Stimulated activated CD8-positive, alpha-beta memory T cell treated with anti-CD3 and anti-CD28 coated beads, Interleukin-4, amount 100 ng/mL, for 4 hours (primary cell): ENCODE results near the gene ZFP62.
"Not testable (repeated sequence)": the region's sequence is repeated elsewhere in the genome, so short reads cannot be mapped to it uniquely, and the experiment has no call there.

Experiments
- DNase-seq, 2 donors: peaks; one replicate each; pipeline ENCODE4 v3.0.0-alpha.2; 2020; ENCODE audit warnings: low read depth in 2 of 2, low spot score in 1 of 2

The ZFP62 gene

GRCh38 chr5:180831139-180832093 is 29.7 kb downstream of the ZFP62 start:
- DNase-seq: peak; percentile 37 to 53

GRCh38 chr5:180830253-180831138 is 30.6 kb downstream of the ZFP62 start:
- DNase-seq: peak; percentile 35 to 47

GRCh38 chr5:180829726-180830125 is 31.4 kb downstream of the ZFP62 start:
- no peak for DNase-seq

- not testable (repeated sequence) for DNase-seq
Measured at GRCh38 chr5:180828756-180829531, 32.1 kb downstream of the ZFP62 start.

- DNase-seq: not testable (repeated sequence)
Measured at GRCh38 chr5:180827374-180827773, 33.7 kb downstream of the ZFP62 start.

- DNase-seq: no peak
Measured at GRCh38 chr5:180825768-180826525, 35.1 kb downstream of the ZFP62 start.

- no peak for DNase-seq
Measured at GRCh38 chr5:180824630-180825476, 36.2 kb downstream of the ZFP62 start.

- no peak for DNase-seq
Measured at GRCh38 chr5:180823940-180824629, 37.0 kb downstream of the ZFP62 start.

GRCh38 chr5:180823346-180823745 is 37.7 kb downstream of the ZFP62 start:
- no peak for DNase-seq

- no peak for DNase-seq
Measured at GRCh38 chr5:180821538-180821937, 39.5 kb downstream of the ZFP62 start.

GRCh38 chr5:180820788-180821321 is 40.2 kb downstream of the ZFP62 start:
- no peak for DNase-seq

- no peak for DNase-seq
Measured at GRCh38 chr5:180818677-180819341, 42.3 kb downstream of the ZFP62 start.

GRCh38 chr5:180817893-180818674 is 43.0 kb downstream of the ZFP62 start:
- DNase-seq: no peak

GRCh38 chr5:180816608-180817534 is 44.2 kb downstream of the ZFP62 start:
- no peak for DNase-seq

GRCh38 chr5:180815293-180815917 is 45.7 kb downstream of the ZFP62 start:
- DNase-seq: no peak

GRCh38 chr5:180813420-180813819 is 47.7 kb downstream of the ZFP62 start:
- no peak for DNase-seq
